CD4-positive, alpha-beta memory T cell (primary cell): ENCODE data around the gene PTCH2. TPM values are rescaled to one million over a fixed set of nuclear protein-coding genes. Genes with fewer than 3 reads are reported as not detected.

Experiments used
- CTCF ChIA-PET: fragments of 350-600 bp; sonication (Branson Sonifier 250); formaldehyde crosslinking; loops from one replicate; lab custom pipeline; 2021; ENCODE audit warnings: inconsistent platforms; ENCODE audit not compliant: partially characterized antibody; lab: Charles Lee
- POLR2A ChIA-PET: fragments of 350-600 bp; sonication (Branson Sonifier 250); formaldehyde crosslinking; loops from one replicate; lab custom pipeline; 2021; ENCODE audit not compliant: partially characterized antibody; lab: Charles Lee
- DNase-seq, 5 donors: peaks; one replicate each; pipeline versions ENCODE4 v3.0.0 to v3.0.0-alpha.2; 2020 to 2022; ENCODE audit warnings: mixed read lengths in 1 of 5
- H3K27ac ChIP-seq: one replicate; pipeline ENCODE4 v1.7.0; 2013; ENCODE audit warnings: low read depth, low read length
- H3K27me3 ChIP-seq: 2 replicates; pipeline ENCODE4 v1.7.0; 2013; ENCODE audit warnings: mild to moderate bottlenecking, low read length, moderate library complexity; ENCODE audit not compliant: insufficient read depth
- H3K36me3 ChIP-seq: 2 replicates; pipeline ENCODE4 v1.7.0; 2013; ENCODE audit warnings: mild to moderate bottlenecking, low read length, moderate library complexity; ENCODE audit not compliant: insufficient read depth
- H3K4me1 ChIP-seq: 2 replicates; pipeline ENCODE4 v1.7.0; 2013; ENCODE audit warnings: mild to moderate bottlenecking, low read length, moderate library complexity; ENCODE audit not compliant: insufficient read depth
- H3K4me3 ChIP-seq, 2 donors: one replicate each; pipeline ENCODE4 v1.7.0; 2013; ENCODE audit warnings: low read length in 2 of 2, mild to moderate bottlenecking in 1 of 2
- H3K9me3 ChIP-seq, 2 donors: one replicate each; pipeline ENCODE4 v1.7.0; 2013; ENCODE audit warnings: low read length in 2 of 2, control low read depth in 1 of 2; ENCODE audit not compliant: control insufficient read depth in 1 of 2
- H3K27ac Mint-ChIP-seq, 7 donors: one replicate each; pipeline ENCODE4 v1.8.0; 2020 to 2021; ENCODE audit warnings: mixed read lengths in 7 of 7, mild to moderate bottlenecking in 6 of 7, inconsistent platforms in 3 of 7, moderate library complexity in 3 of 7
- H3K27me3 Mint-ChIP-seq, 2 donors: one replicate each; pipeline ENCODE4 v1.8.0; 2020 to 2021; ENCODE audit warnings: mixed read lengths in 2 of 2
- H3K36me3 Mint-ChIP-seq, 2 donors: one replicate each; pipeline ENCODE4 v1.8.0; 2020 to 2021; ENCODE audit warnings: mixed read lengths in 2 of 2, inconsistent platforms in 1 of 2, mild to moderate bottlenecking in 1 of 2
- H3K4me1 Mint-ChIP-seq, 4 donors: one replicate each; pipeline ENCODE4 v1.8.0; 2020 to 2021; ENCODE audit warnings: mixed read lengths in 4 of 4, mild to moderate bottlenecking in 1 of 4
- H3K4me3 Mint-ChIP-seq, 8 donors: one replicate each; pipeline ENCODE4 v1.8.0; 2020 to 2021; ENCODE audit warnings: mixed read lengths in 8 of 8, mild to moderate bottlenecking in 7 of 8, moderate library complexity in 6 of 8, inconsistent platforms in 3 of 8
- H3K9me3 Mint-ChIP-seq, 8 donors: one replicate each; pipeline ENCODE4 v1.8.0; 2020 to 2021; ENCODE audit warnings: mixed read lengths in 8 of 8, mild to moderate bottlenecking in 5 of 8, inconsistent platforms in 3 of 8, moderate library complexity in 1 of 8
- intact Hi-C: fragments of 100-400 bp; cut with micrococcal nuclease; formaldehyde crosslinking; loops from one replicate; pipeline ENCODE4 v1.15.1; 2023
- polyA plus RNA-seq, 2 donors: library from polyadenylated mRNA; unstranded; fragments of 300-500 nt; fragmentation: Illumina TruSeq; gene quantifications; one replicate each; pipeline ENCODE4 v1.2.3, GENCODE V29; 2021
- total RNA-seq, 2 experiments: library from RNA; stranded (reverse); gene quantifications; one replicate each; pipeline ENCODE4 v1.2.3, GENCODE V29; 2021

The PTCH2 gene
- total and polyA plus RNA-seq, 4 experiments from 2014 or later = 0.20 to 1.4 (median 1.3) TPM; not detected in 1

DNA sequence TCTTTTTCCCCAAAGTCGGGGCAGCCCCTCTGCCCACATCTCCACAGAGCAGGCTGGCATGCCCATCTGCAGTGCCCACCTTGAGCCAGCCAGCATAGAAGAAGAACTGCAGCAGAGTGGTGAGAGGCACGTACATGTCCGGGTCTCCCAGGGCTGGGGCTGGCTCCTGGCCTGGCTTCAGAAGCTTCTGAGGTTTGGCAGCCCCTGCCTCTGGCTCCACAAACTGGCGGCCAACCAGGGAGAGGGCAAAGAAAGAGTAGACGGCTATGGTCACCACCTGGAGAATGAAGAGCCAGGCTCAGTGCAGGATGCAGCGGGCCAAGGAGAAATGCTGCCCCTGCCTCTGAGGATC is 58.0 kb downstream of the PTCH2 start:
- ChIA-PET CTCF (interaction anchor here (0.9 to 9.2 kb wide), 15 partner anchors 9 to 519 kb away, joined by 3 to 75 read pairs (median 5); partner anchors contain the start of genes BTBD19, HECTD3, PLK3 and RNU5D-1), POLR2A (interaction anchor here (1.0 to 10.3 kb wide), 15 partner anchors 8 to 542 kb away, joined by 3 to 110 read pairs (median 17); partner anchors contain the start of genes BTBD19, DYNLT4, EIF2B3 and HECTD3)
- H3K27me3 ChIP-seq = no peaks in the 10 kb centered on the region
- peak overlapping the region; percentile 45 for H3K27ac ChIP-seq
- peak overlapping the region; percentile 65 to 88 (median 83) for H3K27ac Mint-ChIP-seq
- H3K27me3 Mint-ChIP-seq = no peaks in the 10 kb centered on the region
- H3K4me1 ChIP-seq = peaks cover 39% of the 10 kb centered on the region
- peaks cover 5 to 21% of the 10 kb centered on the region in 2 donors for H3K36me3 Mint-ChIP-seq
- intact Hi-C loops = loop anchor here (2.0 to 5.0 kb wide), 3 partner anchors 54 to 707 kb away; partner anchors contain the start of genes EIF2B3, RNU5D-1 and TESK2
- no peaks in the 10 kb centered on the region for H3K9me3 ChIP-seq
- peaks cover 23 to 44% (median 31%) of the 10 kb centered on the region in 4 donors for H3K4me1 Mint-ChIP-seq
- peaks cover 9% of the 10 kb centered on the region for H3K36me3 ChIP-seq
- DNase-seq = no peak
- no peak overlapping the region for H3K4me3 ChIP-seq
- H3K4me3 Mint-ChIP-seq = peak overlapping the region; percentile 39 to 86 (median 82)
- no peaks in the 10 kb centered on the region for H3K9me3 Mint-ChIP-seq

- peak overlapping the region; percentile 78 to 86 (median 82) for H3K4me3 Mint-ChIP-seq
- Histone ChIP-seq H3K4me1 (peaks cover 39% of the 10 kb centered on the region), H3K27me3 (no peaks in the 10 kb centered on the region), H3K36me3 (peaks cover 9% of the 10 kb centered on the region), H3K4me3 (peak overlapping the region in 1 of 2 donors; percentile 52), H3K27ac (peak overlapping the region; percentile 45), H3K9me3 (no peaks in the 10 kb centered on the region)
- H3K27me3 Mint-ChIP-seq = no peaks in the 10 kb centered on the region
- ChIA-PET CTCF (interaction anchor here (0.6 to 9.2 kb wide), 16 partner anchors 9 to 519 kb away, joined by 3 to 75 read pairs (median 5); partner anchors contain the start of genes BTBD19, HECTD3, PLK3 and RNU5D-1), POLR2A (interaction anchor here (0.8 to 10.3 kb wide), 15 partner anchors 8 to 543 kb away, joined by 3 to 110 read pairs (median 17); partner anchors contain the start of genes ARMH1, BTBD19, DYNLT4 and EIF2B3)
- peak in 4 of 5 donors; percentile 29 to 55 (median 30) for DNase-seq
- peaks cover 23 to 44% (median 31%) of the 10 kb centered on the region in 4 donors for H3K4me1 Mint-ChIP-seq
- H3K27ac Mint-ChIP-seq = peak overlapping the region; percentile 65 to 88 (median 83)
- H3K9me3 Mint-ChIP-seq = no peaks in the 10 kb centered on the region
- peaks cover 7 to 25% of the 10 kb centered on the region in 2 donors for H3K36me3 Mint-ChIP-seq
- intact Hi-C loops = loop anchor here (1.0 to 5.0 kb wide), 4 partner anchors 9 to 708 kb away; partner anchors contain the start of genes EIF2B3, RNU5D-1, RPS8 and TESK2
Observed at GRCh38 chr1:44784094-44785028, 58.7 kb downstream of the PTCH2 start.

- H3K27me3 Mint-ChIP-seq = no peaks in the 10 kb centered on the region
- Histone ChIP-seq H3K4me3 (peak overlapping the region in 1 of 2 donors; percentile 52), H3K4me1 (peaks cover 39% of the 10 kb centered on the region), H3K27me3 (no peaks in the 10 kb centered on the region), H3K27ac (peak overlapping the region; percentile 45), H3K36me3 (peaks cover 11% of the 10 kb centered on the region), H3K9me3 (no peaks in the 10 kb centered on the region)
- intact Hi-C loops = loop anchor here (1.0 to 2.0 kb wide), 2 partner anchors 8 to 53 kb away; partner anchors contain the start of genes RNU5D-1 and RPS8
- H3K27ac Mint-ChIP-seq = peak overlapping the region; percentile 37 to 88 (median 71)
- CTCF ChIA-PET = interaction anchor here (0.6 to 9.2 kb wide), 9 partner anchors 9 to 228 kb away, joined by 3 to 75 read pairs (median 15); partner anchors contain the start of genes BTBD19, HECTD3, PLK3 and RNU5D-1
- DNase-seq = no peak
- peaks cover 8 to 32% of the 10 kb centered on the region in 2 donors for H3K36me3 Mint-ChIP-seq
- POLR2A ChIA-PET = interaction anchor here (0.5 to 10.3 kb wide), 14 partner anchors 7 to 543 kb away, joined by 3 to 110 read pairs (median 11); partner anchors contain the start of genes ARMH1, BTBD19, DYNLT4 and HECTD3
- H3K4me1 Mint-ChIP-seq = peaks cover 24 to 44% (median 34%) of the 10 kb centered on the region in 4 donors
- H3K4me3 Mint-ChIP-seq = peak overlapping the region; percentile 41 to 80 (median 73)
- H3K9me3 Mint-ChIP-seq = no peaks in the 10 kb centered on the region
Observed at GRCh38 chr1:44783697-44784093, 59.4 kb downstream of the PTCH2 start.

- H3K27me3 ChIP-seq = no peaks in the 10 kb centered on the region
- H3K9me3 ChIP-seq = no peaks in the 10 kb centered on the region
- H3K27ac ChIP-seq = no peak overlapping the region
- peak overlapping the region in 1 of 7 donors; percentile 57 for H3K27ac Mint-ChIP-seq
- H3K4me1 Mint-ChIP-seq = peaks cover 34 to 58% (median 46%) of the 10 kb centered on the region in 4 donors
- no peak overlapping the region for H3K4me3 Mint-ChIP-seq
- peaks cover 30% of the 10 kb centered on the region for H3K36me3 ChIP-seq
- ChIA-PET POLR2A (interaction anchor here (0.8 to 10.3 kb wide), 8 partner anchors 18 to 59 kb away, joined by 3 to 66 read pairs (median 3); partner anchors contain the start of genes BTBD19, DYNLT4 and PLK3), CTCF (interaction anchor here (1.0 to 1.8 kb wide), 4 partner anchors 10 to 51 kb away, joined by 4 to 8 read pairs (median 6); partner anchors contain the start of gene PLK3)
- H3K27me3 Mint-ChIP-seq = no peaks in the 10 kb centered on the region
- H3K4me1 ChIP-seq = peaks cover 49% of the 10 kb centered on the region
- no peaks in the 10 kb centered on the region for H3K9me3 Mint-ChIP-seq
- H3K36me3 Mint-ChIP-seq = peaks cover 25 to 60% of the 10 kb centered on the region in 2 donors
- H3K4me3 ChIP-seq = no peak overlapping the region
- intact Hi-C loops = no loop called here
- DNase-seq = no peak
Observed at GRCh38 chr1:44780583-44781121, 62.4 kb downstream of the PTCH2 start.

DNA sequence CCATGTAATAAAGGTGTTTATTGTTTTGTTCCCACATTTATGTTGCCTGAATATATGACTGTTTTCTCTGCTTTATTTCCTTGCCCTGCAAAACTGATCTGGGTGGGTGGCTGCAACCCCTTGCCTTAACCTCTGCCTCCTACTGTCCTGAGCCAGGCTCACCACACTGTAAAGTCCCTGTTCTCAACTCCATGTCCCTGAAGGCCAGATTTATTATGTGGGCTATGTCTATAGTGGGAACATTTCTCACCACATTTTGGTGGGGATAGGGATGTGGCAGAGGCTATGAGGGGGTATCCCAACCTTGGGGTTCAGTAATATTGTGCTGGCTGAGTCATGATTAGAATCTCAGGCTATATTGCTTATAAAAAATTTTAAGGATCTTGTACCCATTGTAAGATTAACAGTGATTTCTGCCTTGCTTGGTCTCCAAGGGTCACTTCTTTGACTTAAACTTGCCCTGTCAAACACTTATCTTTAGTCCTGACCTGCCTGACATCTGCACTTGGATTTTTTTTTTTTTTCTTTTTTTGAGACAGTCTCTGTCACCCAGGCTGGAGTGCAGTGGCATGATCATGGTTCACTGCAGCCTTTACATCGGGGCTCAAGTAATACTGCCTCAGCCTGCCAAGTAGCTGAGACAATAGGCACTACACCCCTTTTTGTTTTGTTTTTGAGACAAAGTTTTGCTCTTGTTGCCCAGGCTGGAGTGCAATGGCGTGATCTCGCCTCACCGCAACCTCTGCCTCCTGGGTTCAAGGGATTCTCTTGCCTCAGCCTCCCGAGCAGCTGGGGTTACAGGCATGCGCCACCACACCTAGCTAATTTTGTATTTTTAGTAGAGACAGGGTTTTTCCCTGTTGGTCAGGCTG is 64.1 kb downstream of the PTCH2 start:
- Mint-ChIP-seq H3K9me3 (no peaks in the 10 kb centered on the region), H3K36me3 (peaks cover 25 to 64% of the 10 kb centered on the region in 2 donors), H3K27me3 (no peaks in the 10 kb centered on the region), H3K4me1 (peaks cover 29 to 56% (median 41%) of the 10 kb centered on the region in 4 donors), H3K4me3 (peak overlapping the region in 1 of 8 donors; percentile 19), H3K27ac (peak overlapping the region in 6 of 7 donors; percentile 31 to 88 (median 81))
- Histone ChIP-seq H3K9me3 (no peaks in the 10 kb centered on the region), H3K36me3 (peaks cover 30% of the 10 kb centered on the region), H3K4me1 (peaks cover 35% of the 10 kb centered on the region), H3K27me3 (no peaks in the 10 kb centered on the region), H3K4me3 (no peak overlapping the region), H3K27ac (no peak overlapping the region)
- ChIA-PET CTCF (interaction anchor here (0.8 to 1.8 kb wide), 2 partner anchors 12 to 31 kb away, joined by 3 to 7 read pairs; no protein-coding TSS in a partner anchor), POLR2A (interaction anchor here (1.1 to 10.3 kb wide), 9 partner anchors 7 to 49 kb away, joined by 3 to 126 read pairs (median 6); partner anchors contain the start of genes BEST4, BTBD19, DYNLT4 and PLK3)
- intact Hi-C loops = no loop called here
- no peak for DNase-seq
